Activated naive CD4-positive, alpha-beta T cell treated with anti-CD3 and anti-CD28 coated beads, Interleukin-2, amount 50 U/mL, for 16 hours (primary cell): Measurements from ENCODE around the gene AKNAD1.
"Not testable (repeated sequence)": the region's sequence is repeated elsewhere in the genome, so short reads cannot be mapped to it uniquely, and the experiment has no call there.

ENCODE experiments used
- DNase-seq: peaks from one replicate; pipeline ENCODE4 v3.0.0-alpha.2; 2020

The AKNAD1 gene

DNA sequence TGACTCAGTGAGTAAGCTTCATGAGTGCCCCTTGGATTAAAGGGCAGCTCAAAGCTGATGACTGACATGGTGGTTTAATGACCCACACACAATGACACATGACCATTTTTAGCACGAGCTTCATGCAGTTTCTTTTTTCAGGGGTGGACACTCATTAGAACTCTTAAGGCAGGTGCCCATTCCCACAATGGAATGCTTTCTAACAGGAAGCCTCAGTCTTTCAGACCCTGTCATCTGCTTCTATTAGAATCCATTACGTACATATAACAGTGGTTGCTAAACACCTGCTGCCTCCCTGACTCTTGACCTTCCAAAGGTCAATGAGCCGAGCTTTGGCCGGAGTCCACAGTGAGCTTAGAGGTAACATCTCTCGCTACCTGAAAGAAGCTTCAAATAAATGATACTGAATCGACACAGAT, 27.4 kb downstream of the AKNAD1 start:
- DNase-seq: no peak

DNA sequence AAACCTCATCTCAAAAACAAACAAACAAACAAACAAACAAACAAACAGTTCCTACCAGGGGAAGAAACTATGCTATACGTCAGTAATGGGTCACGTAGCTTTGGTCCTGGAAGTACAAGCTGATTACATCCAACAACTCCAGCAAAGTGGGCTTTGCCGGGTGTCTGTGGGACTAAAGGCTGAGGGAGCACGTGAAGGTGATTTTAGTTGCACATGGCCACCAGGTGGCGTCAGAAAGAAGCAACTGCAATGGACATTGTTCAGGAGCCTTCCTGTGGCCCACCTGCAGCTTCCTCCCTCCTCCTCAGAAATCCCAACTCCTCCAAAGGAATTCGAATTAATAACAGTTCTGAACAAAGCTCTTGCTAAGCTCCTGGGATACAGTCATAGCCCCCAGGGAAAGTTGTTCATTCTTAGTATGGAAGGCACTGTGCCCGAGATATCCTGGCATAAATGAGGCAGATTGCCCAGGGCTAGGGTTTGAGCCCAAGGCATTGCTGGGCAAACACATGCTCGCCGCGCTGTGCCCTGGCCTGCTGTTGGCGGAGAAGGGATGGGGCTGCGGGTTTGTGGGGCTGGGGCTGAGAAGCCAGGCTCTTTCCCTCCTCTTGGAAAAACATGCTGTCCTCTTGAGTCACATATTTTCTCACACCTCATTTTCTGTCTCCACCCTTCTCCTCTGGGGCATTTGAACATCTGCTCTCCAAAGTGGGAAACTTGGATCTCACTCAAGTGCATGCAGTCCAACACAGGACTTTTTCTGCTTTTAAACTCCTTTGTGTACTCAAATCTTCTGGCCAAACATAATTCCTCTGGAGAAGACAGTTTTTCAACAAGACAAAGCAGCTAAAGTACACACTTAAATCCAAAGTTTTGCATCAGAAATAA, 28.6 kb downstream of the AKNAD1 start:
- DNase-seq: peak; percentile 72

DNA sequence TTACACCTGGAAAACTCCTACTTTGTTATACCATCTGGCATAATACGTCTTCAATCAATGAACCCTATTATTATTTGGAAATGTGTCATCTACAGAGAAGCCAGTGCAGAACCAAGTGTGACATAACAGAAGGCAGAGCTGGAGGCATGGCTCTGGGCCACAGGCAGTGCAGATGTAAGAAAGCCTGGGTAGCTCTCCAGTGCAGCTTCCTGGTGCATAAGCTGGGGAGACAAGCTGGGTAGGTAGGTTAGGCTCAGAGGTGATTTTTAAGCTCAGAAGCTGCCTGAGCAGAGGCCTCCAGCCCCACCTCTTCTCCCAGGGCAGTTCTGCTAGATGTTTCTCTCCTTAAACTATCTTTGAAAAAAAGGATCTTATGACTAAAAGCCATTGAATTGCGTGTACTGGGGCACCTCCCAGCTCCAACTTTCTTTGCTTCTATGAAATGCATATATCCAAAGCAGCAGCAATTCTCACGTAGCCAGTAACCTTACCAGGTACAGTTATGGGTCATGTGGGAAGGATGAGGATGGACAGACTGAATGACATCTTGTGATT, 30.7 kb downstream of the AKNAD1 start:
- DNase-seq: no peak

DNA sequence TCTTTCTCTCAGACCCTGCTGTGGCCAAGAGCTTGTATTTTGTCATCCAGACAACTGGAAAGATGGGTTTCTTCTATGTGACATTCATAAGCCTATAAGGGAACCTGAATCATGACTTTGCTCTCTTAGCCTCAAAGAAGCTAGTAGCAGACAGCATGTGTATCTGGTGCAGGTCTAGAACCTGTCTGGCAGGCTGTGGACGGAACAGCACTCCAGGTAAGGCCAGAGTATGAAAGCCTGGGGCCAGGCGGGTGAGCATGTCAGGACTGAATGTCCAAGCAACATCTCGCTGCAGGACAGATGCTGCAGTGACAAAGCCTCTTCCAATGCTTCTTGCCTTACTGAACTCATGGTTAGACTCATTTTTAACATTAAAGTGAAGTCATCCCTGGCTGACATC, 32.8 kb downstream of the AKNAD1 start:
- no peak for DNase-seq

DNA sequence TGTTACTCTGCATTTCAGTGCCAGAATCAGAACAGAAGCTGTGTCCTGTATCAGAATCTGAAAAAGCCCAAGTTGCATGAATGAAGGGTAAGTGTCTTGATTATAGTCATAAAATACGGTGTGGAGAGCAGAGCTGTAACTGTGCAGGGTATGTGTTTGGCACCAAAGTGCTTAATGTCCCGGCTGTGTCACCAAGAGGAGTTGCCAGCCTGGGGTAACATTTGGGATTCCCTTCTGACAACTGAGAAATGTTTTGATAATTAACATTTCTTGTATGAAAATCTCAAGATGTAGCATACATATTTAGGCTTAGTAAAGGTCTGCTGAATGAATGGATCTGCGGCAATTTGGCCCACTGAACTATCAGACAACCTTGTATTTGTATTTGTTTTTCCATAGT, 33.3 kb downstream of the AKNAD1 start:
- no peak for DNase-seq

DNA sequence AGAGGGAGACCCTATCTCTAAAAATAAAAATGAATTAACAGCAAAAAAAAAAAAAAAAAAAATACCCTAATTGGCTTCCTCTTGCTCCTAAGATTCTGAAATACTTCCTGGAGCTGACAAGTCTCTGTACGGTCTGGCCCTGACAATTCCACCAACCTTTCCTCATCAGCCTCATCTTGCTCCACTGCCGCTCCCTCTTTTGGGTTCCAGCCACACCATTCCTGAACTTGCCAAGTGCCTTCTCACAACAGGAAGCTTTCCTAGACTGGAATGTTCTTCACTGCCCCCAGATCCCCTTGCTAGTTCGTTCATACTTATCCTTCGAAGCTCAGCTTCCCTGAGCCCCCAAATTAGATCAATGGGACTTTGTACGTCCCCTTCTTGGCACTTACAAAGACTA, 37.0 kb downstream of the AKNAD1 start:
- no peak for DNase-seq

DNA sequence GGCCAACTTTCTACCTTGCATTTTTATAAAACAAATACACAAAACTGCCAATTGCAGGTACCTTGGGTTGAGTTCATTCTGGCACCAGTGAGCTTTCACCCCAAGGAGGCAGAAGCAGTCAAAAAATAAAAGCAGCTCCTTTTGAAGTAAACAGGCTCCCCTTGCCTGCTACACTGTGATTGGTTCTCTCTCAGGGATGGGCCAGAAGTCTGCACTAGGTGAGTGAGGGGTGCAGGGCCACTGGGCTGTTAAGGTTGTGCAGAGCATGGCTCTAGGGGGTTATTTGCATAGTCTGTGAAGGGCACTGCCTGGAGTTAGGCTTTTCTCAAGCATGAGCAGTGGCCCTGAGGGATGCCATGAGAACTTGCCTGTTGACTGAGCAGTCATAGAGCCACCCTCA, 39.1 kb downstream of the AKNAD1 start:
- DNase-seq: no peak

DNA sequence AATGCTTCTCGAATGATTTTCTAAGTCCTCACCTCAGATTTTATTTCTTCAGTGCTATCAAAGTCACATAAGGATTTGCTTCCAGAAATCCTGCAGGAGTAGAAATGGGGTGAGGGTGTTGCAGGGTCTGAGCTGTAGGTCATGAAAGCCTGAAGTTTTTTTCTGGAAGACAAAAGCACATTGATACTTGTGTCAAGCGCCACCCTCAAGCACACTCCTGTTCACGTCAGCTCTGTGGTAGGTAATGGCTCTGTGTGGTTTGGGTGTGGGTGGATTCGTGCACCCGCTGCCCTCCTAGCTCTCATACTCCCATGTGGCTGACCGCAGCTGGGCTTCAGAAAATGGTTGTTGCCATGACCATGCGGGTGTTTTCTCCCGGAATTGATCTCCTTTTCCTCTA, 39.9 kb downstream of the AKNAD1 start:
- DNase-seq: no peak

DNA sequence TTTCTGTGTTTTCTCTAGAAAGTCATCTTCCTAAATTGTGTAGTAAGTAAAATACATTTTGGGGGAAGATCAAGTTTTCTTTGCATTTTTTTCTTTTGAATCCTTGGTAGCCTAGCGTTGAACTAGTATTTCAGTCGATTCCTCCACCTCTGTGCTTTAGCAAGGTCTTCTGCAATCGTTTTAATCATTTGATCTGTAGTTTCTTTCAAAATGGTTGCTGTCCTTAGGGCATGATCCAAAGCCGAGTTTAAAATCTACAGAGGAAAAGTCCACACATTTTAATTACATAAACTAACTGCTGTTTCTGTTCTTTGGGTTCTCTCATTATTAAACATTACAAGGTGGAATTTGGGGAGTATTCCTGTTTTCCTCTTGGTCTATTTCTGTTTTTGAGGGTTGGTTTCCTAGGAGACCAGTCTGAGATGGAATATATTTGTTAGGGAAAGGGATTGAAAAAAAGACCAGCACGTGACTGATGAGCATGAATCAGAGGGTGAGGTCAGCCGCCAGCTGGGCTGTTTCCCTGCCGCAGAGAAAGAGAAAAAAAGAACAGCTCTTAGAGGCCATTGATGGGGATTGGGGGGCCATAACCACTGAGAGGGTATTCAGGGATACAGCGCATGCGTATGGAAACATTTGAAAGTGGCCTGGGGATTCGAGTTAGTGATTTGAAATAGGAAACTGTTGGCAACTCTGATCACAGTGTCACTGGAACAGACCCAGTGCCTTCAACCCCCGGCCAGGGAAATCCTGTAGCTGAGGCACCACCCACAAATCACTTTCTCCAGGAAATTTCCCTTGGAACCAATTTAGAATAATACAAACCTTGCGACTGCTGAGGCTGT, 40.6 kb downstream of the AKNAD1 start:
- DNase-seq: no peak

DNA sequence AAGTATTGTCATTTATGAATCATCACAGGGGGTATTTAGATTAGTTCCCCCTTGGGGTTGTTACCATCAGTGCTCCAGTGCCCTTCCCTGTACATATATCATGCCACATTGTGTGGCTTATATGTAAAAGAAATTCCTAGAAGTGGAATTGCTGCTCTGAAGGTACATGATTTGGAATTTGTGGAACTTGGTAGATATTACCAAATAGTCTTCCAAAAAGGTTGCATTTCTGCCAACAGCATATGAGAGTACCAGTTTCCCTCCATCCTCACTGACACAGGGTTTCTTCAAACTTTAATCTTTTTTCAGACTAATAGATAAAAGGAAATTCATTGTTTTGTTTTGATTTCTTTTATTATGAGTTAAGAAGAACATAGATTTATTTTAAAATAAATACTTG, 41.3 kb downstream of the AKNAD1 start:
- no peak for DNase-seq

DNA sequence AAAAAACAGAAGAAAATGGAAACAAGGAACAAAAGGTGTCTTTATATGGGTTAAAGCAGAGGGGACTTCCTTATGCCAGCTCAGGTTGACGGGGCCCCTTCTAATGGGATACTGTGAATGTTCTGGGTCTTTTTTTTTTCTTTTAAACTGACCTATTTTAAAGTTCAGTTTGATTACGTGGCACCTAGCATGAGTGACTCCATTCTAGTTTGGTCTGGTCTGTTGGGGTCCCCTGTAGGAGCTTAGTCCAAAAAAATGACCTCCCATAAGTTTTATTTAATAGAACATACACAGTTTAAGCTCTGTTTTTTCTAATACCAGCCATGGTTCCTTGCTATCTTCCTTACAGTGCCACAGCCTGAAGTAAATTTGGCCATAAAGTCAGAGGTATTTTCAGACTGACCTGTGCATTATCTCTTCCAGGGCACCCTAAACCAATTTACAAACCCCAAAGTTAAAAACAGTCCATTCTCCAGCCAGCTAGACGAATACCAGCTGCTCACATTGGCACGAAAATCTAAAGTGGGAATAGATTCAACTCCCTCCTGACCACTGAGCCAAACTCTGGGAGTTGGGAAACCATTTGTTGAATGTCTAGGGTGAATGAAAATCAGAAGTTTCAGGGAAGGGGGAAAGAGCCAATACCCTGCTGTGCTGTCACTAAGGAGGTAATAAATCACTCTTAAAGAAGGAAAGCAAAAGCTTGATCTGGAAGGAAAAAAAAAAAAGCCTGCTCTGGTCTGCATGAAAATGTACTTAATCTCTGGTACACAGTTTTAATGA, 42.4 kb downstream of the AKNAD1 start:
- DNase-seq: no peak

DNA sequence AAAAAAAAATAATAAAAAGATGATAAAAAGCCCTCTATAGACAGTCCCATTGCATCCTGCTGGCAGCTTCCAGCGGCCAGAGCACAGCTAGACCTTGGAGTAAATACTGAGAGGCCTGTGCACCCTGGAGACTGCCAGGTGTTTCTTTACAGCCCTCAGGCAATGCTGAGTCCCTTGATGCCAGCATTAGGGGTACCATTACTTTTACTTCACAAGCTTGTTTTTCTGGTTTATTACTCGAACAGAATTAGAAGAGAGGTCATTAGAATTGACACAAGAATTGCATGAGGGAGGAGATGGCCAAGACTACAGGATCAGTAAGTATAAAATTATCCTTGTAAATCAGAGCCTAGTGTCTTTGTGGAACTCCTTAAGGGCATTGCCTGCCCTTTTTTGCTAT, 43.6 kb downstream of the AKNAD1 start:
- DNase-seq: no peak

DNA sequence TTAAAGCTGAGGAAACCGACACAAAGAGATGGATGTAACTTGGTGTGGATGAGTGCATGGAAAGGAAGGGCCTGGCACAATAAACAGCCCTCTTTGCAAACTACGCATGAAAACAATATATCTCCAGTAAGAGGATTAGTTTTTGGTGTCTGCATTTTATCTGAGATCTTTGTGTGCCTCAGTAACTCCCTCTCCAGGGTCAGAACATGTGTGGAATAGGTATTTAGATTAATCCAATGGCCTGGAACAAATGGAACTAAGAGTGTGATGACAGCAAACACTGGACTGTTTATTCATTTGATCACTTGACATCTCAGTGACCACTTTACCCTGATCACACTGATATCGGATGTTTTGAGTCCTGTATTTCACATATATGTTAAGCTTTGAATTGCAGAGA, 45.3 kb downstream of the AKNAD1 start:
- DNase-seq: no peak

DNA sequence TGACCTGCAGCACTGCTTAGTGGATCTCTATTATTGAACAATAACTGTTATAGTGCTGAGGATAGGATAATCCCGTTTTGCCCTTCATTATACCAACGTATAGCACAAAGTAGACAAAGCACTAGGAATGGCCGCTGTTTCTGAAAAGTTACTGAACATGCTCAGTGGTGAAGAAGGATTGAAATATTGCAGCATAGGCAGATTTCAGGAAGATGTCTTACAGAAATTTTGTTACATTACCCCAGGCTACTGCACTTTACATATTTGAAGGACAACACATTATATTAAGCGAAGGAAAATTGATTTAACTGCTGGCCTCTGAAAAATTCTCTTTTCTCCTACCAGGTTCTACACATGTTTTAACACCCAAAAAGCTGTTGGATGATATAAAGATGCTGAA, 48.5 kb downstream of the AKNAD1 start:
- DNase-seq: no peak

DNA sequence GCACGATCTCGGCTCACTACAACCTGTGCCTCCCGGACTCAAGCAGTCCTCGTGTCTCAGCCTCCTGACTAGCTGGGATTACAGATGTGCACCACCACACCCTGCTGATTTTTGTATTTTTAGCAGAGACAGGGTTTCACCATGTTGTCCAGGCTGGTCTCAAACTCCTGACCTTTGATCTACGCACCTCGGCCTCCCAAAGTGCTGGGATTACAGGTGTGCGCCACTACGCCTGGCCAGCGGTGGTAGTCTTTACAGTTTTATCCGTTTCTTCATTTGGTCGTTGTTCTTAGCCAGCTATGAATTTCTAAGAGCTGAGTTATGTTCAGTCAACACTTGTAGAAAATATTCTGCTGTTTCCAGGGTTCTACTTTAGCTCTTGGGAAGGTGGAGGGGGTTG, 53.3 kb downstream of the AKNAD1 start:
- no peak for DNase-seq

DNA sequence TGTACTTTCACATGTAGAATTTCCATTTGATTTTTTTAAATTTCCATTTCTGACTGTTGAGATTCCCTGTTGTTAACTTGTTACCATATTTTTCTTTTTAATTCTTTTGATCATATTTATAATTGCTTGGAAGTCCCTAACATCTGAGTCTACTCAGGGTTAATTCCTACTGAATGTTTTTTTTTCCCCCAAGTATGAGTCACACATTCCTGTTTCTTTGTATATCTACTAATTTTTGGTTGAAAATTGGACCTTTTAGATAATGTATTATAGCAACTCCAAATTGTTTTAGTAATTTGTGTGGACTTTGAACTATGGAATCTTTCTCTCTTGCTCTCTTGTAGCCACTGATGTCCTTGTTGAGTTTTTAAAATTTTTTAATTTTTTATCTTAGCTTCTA, 55.8 kb downstream of the AKNAD1 start:
- DNase-seq: no peak

DNA sequence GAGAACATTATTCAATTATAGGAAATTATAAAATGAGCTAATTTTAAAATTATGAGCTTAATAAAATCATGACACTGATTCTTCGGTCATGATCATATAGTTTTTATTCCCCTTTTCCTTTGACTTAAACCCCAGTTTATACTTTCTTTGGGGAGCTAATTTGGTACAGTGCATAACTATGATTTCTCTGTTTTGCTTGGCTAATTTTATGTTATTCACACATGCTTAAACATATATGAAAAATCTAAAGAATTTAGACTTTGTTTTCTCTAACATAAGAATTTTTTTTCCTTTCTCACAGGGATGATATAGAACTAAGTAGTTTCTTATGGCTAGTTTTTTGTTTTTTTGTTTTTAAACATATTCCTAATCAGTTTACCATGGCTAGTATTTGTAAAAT, 57.9 kb downstream of the AKNAD1 start:
- no peak for DNase-seq

DNA sequence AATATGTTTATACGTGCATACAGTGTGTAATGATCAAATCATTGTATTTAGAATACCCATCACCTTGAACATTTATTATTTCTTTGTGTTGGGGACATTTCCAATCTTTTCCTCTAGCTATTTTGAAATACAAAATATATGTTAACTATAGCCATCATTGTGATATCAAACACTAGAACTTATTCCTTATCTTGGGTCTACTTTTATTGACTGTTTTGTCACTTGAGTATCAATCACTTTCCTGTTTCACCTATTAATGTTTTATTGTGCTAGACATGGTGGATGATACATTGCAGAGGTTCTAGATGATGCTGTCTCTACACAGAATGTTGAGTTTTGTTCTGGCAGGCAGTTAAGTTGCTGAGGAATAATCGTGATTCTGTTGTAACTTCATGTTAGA, 64.5 kb downstream of the AKNAD1 start:
- no peak for DNase-seq

DNA sequence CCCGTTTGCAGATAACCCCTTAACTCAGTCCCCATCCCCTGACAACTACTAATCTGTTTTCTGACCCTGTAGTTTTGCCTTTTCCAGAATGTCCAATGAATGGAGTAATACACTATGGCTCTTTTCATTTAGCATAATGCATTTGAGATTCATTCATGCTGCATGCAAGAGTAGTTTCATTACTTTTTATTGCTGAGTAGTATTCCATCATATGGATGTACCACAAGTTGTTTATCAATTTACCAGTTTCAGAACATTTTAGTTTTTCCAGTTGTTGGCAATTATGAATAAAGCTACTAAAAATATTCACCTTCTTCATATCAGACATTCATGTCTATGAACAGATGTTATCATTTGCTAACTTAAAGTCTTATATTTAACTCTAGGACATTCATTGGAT, 65.1 kb downstream of the AKNAD1 start:
- no peak for DNase-seq

DNA sequence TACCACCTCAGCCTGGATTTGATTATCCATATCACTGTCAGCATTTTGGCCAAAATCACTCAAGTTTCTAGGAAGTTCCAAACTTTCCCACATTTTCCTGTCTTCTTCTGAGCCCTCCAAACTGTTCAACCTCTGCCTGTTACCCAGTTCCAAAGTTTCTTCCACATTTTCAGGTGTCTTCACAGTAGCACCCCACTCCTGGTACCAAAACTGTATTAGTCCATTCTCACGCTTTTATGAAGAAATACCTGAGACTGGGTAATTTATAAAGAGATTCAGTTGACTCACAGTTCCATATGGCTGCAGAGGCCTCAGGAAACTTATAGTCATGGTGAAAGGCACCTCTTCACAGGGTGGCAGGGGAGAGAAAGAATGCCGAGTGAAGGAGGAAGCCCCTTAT, 71.0 kb downstream of the AKNAD1 start:
- DNase-seq: no peak

DNA sequence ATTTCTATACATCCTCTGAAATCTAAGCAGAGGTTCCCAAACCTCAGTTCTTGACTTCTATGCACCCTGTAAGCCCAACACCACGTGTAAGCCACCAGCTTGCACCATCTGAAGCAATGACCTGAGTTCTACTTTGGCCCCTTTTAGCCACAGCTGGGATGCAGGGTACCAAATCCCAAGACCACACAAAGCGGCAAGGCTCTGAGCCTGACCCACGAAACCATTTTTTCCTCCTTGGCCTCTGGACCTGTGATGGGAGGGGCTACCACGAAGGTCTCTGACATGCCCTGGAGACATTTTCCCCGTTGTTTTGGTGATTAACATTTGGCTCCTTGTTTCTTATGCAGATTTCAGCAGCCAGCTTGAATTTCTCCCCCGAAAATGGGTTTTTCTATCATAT, 71.6 kb downstream of the AKNAD1 start:
- DNase-seq: no peak

DNA sequence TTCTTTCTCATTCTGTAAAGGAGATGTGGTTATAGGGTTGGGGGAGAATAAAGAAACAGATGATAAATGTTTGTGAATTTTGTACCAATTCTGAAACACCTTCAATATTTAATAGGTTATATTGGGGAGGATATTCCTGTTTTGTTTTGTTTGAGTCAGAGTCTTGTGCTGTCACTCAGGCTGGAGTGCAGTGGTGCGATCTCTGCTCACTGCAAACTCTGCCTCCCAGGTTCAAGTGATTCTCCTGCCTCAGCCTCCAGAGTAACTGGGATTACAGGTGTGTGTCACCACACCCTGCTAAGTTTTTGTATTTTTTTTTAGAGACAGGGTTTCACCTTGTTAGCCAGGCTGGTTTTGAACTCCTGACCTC, 75.3 kb downstream of the AKNAD1 start:
- not testable (repeated sequence) for DNase-seq

DNA sequence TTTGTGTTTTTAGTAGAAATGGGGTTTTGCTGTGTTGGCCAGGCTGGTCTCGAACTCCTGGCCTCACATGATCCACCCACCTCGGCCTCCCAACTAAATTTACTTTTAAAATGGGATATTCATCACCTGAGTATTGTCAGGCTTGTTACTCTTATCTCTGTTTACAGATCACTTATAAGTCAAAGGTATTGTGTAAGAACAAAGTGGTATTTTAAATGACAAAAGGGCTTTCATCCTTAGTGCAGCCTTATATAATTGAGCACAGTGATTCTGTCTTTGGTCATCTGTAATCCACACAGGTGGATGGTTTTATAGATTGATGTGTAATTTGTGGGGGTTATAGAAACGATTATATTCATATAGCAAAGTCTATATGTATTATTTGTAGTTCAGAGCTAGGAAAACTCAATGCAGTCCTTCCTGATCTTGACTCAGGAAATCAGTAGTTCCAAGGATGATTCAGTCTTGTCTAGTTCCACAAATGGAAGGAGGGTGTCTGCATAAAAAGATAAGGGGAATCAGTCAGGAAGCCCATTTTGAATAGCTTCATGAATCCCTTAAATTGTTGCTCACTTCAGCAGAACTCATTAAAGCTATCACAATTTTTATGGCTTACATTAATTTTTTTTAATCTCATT, 75.8 kb downstream of the AKNAD1 start:
- no peak for DNase-seq
